ENCODE data around the gene SNAPC2.
"Not testable (repeated sequence)": the region's sequence is repeated elsewhere in the genome, so short reads cannot be mapped to it uniquely, and the experiment has no call there.

SNAPC2 gene

GRCh38 chr19:7909471-7910067 is 10.6 kb upstream of the SNAPC2 start:
- no peak for DNase-seq (ENCODE audit: low spot score)

GRCh38 chr19:7910321-7911161 is 9.6 kb upstream of the SNAPC2 start:
- no peak for DNase-seq (ENCODE audit: low spot score)

- DNase-seq (ENCODE audit: low spot score) = no peak
Observed at GRCh38 chr19:7911508-7912143, 8.5 kb upstream of the SNAPC2 start.

DNA sequence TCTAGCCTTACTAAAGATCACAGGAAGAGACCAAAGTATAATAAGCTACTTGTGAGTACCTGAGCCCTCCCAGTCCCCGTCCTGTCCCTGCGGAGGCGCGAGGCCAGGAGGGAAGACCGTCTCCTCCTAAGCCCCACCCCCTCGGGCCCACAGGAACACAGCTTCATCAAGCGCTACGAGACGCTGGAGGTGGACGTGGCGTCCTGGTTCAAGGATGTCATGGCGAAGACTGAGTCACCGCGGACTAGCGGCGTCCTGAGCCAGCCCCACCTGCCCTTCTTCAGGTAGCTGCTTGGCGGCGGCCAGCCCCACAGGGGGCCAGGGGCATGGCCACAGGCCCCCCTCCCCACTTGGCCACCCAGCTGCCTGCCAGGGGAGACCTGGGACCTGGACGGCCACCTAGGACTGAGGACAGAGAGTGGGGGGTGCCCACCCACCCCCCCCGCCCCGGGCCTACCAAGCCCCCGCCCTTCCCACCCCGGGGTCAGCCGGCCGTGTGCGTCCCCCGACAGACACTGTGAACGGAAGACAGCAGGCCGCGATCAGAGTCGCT is 7.9 kb upstream of the SNAPC2 start:
- DNase-seq (ENCODE audit: low spot score) = no peak

DNA sequence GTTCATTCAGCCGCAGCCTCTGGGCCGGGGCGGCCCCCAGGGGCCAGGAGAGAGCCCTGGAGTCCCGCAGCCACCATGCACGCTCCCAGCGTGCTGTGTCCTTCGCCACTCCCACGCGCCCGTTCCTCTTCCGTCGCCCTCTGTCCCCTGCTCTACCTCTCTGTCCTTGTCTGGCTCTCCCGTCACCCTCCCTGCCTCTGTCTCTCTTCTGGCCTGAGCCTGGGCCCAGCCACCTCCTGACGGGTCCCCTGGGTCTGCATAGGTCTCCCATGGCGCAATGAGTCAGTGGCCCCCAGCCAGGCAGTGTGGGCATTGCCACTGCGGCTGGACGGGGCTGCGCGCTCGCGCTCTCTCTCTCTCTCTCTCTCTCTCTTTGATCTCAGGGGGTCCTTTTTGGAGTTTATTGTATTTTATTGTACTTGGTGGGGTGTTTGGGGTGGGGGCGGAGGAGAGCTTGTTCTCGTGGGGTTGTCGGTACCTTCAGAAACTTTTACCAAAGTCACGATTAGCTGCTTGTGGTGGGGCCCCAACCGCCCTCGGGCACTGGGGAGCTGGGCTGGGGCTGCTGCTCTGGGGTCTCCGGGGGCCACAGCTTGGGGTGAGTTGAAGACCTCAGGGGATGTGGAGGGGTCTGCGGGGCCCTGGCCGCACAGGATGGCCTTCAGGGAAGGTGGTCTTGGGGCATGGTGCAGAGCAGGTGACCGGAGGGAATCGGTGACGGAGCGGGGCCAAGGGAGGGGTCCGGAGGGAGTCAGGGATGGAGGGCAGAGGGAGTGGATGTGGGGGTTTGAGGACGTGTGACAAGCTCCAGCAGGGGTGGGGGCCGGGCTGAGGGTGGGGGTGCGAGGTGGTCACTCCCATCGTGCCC is 7.2 kb upstream of the SNAPC2 start:
- DNase-seq (ENCODE audit: low spot score) = no peak

DNA sequence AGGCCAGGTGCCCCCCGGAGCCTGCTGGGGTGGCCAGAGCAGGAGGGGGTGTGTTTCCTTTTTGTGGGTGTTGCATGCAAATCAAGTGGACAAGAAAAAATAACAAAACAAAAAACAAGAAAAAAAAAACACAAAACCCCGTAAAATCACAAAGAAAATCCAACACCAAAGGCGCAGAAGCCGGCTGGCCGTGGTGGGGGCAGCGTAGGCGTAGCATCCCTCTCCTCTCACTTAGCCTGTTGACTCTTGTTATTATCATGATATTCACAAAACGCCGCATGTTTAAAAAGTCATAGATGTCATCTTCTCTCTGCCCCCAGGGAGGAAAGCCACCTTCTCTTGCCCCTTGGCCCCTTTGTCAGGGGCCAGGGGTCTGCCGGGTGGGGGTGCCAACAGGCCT is 6.5 kb upstream of the SNAPC2 start:
- DNase-seq (ENCODE audit: low spot score) = no peak

DNA sequence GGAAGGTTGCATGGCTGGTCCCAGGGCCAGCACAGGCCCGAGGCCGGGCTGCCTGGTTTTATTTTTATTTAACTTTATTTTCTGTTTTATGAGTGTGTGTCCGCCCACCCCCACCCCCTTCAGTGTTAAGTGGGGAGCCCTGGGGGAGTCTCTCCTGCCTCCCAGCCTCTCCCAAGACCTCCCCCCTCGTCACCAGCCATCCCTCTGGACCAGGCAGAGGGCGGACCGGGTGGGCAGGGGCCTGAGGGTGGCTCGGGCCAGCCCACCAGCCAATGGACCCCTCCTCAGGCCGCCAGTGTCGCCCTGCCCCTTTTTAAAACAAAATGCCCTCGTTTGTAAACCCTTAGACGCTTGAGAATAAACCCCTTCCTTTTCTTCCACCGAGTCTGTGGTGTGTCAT is 6.0 kb upstream of the SNAPC2 start:
- DNase-seq (ENCODE audit: low spot score) = no peak

DNA sequence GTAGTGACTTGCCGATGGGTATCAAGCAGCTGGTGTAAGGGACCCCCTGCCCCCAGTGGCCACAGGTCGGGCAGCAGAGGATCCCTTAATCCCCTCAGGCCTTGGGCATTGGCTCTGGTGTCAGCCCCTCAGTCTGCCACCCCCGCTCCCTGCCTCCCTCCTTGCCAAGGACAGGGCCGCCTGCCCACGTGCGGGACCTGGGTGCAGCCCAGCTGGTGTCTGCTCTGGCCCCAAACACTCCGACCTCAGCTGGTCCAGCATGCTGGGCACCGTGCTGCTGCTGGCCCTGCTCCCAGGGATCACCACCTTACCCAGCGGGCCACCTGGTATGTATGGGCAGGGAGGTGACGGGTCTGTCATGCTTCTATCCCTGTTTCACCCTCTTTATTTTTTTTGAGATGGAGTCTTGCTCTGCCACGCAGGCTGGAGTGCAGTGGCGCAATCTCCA is 5.5 kb upstream of the SNAPC2 start, which contains the start of gene TGFBR3L:
Gene TGFBR3L (plus strand): TSS at position 233 of the 448 bp plus-strand sequence.
- no peak for DNase-seq (ENCODE audit: low spot score)

- no peak for DNase-seq (ENCODE audit: low spot score)
Observed at GRCh38 chr19:7915250-7916102, 4.7 kb upstream of the SNAPC2 start.

- no peak for DNase-seq (ENCODE audit: low spot score)
Observed at GRCh38 chr19:7916103-7916954, 3.8 kb upstream of the SNAPC2 start.

DNA sequence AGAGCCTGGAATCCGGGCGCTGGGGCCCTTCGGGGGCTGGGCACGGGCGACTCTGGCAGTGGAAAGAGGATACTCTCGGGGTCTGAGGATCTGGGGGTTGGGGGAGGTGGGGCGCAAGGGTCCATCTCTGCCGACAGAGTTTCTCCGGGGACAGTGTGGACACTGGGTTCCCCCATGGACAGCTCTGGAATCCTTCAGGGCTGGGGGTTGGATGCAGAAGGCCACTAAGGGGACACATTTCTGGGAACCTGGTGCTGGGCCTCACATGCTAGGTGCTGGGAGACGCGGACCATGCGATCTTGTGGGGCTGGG is 3.2 kb upstream of the SNAPC2 start:
- DNase-seq (ENCODE audit: low spot score) = no peak

DNA sequence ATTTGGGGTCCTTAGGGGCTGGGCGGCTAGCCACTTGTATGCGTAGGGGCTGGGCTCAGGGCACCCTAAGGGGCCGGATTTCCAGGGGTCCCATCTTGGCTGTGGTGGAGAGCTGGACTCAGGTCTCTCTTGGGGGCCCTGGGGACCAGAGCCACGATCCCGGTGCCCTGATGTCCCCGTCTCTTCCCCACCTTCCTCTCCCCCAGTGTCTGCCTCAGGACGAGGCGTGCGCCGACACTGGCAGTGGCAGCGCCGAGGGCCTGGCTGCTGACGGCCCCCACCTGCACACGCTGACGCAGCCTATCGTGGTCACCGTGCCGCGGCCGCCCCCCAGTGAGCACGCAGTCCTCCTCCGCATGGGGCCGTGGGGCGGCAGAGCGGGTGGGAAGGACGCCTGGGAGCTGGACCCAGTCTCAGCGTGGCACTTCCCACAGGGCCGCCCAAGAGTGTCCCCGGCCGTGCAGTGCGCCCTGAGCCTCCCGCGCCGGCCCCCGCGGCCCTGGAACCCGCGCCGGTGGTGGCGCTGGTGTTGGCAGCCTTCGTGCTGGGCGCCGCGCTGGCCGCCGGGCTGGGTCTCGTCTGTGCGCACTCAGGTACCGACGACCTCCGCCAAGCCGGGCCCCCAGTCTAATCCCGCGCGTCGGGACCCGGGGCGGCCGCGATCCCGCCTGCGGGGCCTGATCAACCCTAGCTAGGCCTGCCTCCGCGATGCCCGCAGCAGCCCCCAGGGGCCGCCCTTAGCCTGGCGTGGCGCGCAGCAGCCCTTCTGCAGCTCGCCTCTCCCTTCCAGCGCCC is 2.7 kb upstream of the SNAPC2 start:
- DNase-seq (ENCODE audit: low spot score) = peak; percentile 65

DNA sequence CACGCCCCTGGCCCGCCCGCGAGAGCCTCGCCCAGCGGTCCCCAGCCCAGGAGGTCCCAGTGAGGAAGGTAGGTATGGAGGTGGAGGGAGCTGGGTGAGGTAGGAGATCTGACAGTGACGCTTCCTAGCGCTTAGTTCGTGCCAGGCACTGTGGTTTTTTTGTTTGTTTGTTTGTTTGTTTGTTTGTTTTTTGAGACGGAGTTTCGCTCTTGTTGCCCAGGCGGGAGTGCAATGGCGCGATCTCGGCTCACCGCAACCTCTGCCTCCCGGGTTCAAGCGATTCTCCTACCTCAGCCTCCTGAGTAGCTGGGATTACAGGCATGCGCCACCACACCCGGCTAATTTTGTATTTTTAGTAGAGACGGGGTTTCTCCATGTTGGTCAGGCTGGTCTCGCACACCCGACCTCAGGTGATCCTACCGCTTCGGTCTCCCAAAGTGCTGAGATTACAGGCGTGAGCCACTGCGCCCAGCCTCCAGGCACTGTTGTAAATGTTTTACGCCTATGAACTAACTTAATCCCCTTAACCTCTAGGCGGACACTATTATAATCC is 2.0 kb upstream of the SNAPC2 start:
- not testable (repeated sequence) for DNase-seq (ENCODE audit: low spot score)

GRCh38 chr19:7918615-7919421 is 1.3 kb upstream of the SNAPC2 start:
- no peak for DNase-seq (ENCODE audit: low spot score)

DNA sequence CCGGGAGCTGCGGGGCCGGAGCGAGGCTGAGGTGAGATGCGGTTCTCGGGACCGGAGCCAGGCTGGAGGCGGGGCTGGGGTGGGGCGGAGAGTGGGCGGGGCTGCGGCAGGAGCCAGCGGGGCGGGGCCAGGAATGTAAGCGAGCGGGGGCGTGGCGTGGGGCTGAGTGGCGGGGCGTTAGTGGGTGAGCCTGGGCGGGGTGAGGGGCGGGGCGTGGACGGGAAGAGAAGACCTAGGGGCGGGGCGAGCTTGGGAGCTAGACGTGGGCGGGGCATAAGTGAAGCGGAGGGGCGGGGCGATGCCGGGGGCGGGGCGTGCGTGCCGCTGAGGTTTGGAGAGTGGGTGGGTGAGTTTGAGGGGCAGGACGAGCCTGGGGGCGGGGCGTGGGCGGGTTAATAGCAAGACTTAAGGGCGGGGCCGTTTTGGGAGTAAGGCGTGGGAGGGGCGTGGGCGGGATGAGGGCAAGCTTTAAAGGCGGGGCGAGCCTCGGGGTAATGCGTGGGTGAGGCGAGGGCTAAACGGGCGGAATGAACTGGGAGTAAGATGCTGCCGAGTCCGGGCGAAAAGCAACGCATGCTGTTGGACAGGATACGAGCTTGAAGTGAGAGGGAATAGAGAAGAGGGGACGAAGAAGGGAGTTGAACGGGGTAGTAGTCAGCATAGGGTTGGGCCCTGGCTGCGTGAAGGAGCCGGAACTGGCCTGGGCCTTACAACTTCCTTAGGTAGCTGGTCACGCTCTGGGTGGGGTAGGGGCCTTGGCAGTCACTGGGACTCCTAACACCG is 572 bp downstream of the SNAPC2 start:
- peak; percentile 95 for DNase-seq (ENCODE audit: low spot score)

DNA sequence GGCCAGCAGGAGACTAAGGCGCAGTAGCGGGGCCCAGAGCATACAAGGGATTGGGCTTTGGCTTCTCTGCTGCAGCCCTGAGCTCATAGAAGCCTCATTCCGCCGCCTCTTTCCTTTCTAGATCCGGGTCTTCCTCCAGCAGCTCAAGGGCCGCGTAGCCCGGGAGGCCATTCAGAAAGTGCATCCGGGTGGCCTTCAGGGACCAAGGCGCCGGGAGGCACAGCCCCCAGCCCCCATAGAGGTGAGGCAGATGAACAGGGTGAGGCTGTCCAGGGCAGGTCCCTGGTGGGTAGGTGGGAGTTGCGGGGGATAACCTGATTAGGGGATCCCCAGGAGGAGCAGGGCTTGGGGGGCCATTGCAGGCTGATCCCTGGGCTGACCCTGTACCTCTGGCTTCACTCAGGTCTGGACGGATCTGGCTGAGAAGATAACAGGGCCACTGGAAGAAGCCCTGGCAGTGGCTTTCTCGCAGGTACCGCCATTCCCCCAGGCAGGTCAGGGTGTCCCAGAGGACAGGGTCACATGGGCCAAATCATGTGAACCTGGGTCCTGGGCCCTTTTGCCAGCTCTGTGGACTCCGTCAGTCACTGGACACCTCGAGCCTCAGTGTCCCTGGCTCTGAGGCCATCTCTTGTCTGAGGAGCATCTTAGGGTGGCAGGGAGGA is 1.3 kb downstream of the SNAPC2 start:
- no peak for DNase-seq (ENCODE audit: low spot score)

All from cerebellar cortex (tissue), 1 donor.